Measurements from ENCODE around the gene F2RL3.

The F2RL3 gene

DNA sequence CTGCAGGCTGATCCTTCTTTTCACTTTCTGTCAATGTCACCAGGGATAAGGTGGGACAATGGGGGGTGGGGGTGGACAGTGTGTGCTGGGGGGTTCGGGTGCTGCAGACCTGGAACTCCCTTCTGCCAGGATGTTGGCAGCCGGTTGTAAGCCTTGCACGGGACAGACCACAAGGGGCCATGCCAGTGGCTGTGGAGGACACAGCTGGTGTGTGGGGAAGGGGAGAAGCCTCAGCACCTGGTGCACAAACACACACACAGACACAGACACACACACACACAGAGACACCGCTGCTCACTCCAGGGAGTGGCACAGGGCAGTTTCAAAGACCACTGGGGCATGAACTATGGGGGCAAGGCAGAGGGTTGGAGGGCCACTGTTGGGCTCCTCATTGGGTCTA, 3.6 kb downstream of the F2RL3 start:
- H2AFZ ChIP-seq (ENCODE audit: low read depth), result no peak overlapping the region; the same call in 1 of the 2 replicates
- H3K9ac ChIP-seq, result no peak overlapping the region; the same call in 1 of the 2 replicates
- H3K79me2 ChIP-seq (ENCODE audit: insufficient read depth, low read depth), result 0 out of 2 replicates have a peak, but pooled peaks cover 12% of the 10 kb centered on the region
- TF ChIP-seq, protein P1, sequence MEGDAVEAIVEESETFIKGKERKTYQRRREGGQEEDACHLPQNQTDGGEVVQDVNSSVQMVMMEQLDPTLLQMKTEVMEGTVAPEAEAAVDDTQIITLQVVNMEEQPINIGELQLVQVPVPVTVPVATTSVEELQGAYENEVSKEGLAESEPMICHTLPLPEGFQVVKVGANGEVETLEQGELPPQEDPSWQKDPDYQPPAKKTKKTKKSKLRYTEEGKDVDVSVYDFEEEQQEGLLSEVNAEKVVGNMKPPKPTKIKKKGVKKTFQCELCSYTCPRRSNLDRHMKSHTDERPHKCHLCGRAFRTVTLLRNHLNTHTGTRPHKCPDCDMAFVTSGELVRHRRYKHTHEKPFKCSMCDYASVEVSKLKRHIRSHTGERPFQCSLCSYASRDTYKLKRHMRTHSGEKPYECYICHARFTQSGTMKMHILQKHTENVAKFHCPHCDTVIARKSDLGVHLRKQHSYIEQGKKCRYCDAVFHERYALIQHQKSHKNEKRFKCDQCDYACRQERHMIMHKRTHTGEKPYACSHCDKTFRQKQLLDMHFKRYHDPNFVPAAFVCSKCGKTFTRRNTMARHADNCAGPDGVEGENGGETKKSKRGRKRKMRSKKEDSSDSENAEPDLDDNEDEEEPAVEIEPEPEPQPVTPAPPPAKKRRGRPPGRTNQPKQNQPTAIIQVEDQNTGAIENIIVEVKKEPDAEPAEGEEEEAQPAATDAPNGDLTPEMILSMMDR (conservative IDR thresholded peaks at IDR 0.05; ENCODE audit: low read depth, low read length), result no peak
- H3K4me1 ChIP-seq (ENCODE audit: low read depth, poor library complexity, severe bottlenecking), result peaks cover 70% of the 10 kb centered on the region
- no peaks in the 10 kb centered on the region for H4K20me1 ChIP-seq (ENCODE audit: insufficient read depth)
- peak overlapping the region; percentile 75 for H3K27ac ChIP-seq
- H3K4me3 ChIP-seq (IDR thresholded peaks at IDR 0.05; ENCODE audit: insufficient read depth, low read depth, low read length), result no peak overlapping the region
- no peaks in the 10 kb centered on the region for H3K36me3 ChIP-seq (ENCODE audit: insufficient read depth)
- H3K27me3 ChIP-seq (ENCODE audit: insufficient read depth, low read depth), result no peaks in the 10 kb centered on the region
- peak overlapping the region; percentile 44 for H3K4me2 ChIP-seq

DNA sequence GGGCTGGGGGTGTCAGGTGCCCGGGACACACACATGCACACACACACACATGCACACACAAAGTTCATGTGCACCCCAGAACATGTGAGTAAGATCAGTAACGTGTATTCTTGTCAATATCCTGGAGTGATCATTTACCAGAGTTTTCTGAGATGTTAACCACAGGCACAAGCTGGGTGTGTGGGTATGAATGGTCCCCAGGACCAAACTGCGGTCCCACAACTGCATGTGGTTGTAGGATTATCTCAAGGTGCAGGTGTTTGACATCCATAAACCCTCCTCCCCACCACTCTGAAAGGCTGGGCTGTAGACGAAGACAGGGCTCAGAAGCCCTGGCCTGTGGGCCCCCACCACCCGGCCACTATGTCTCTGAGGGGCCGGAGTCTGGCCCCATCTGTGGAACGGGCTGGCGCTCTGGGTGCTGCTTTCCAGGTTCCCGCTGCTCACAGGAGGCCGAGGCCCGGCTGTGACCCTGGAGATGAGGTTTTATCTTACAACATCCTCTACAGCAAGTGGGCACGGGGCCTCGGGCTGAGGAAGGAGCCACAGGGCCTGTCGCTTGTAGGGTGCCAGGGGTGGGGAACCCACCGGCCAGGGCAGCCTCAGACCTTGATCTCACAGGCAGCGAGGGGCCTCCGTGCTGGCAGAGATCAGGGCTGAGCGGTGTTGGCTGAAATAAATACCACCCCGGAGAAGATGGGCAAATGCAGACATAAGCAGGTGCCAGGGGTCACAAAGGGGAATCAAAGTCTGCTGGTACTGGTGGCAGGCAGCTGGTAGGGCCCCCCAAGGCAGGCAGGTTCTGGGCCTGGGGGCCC, 4.3 kb downstream of the F2RL3 start:
- H3K79me2 ChIP-seq (ENCODE audit: insufficient read depth, low read depth), result 0 out of 2 replicates have a peak, but pooled peaks cover 12% of the 10 kb centered on the region
- H3K36me3 ChIP-seq (ENCODE audit: insufficient read depth), result no peaks in the 10 kb centered on the region
- H3K4me2 ChIP-seq, result peak overlapping the region; percentile 44
- H3K27ac ChIP-seq, result peak overlapping the region; percentile 75
- TF ChIP-seq, protein P1 (conservative IDR thresholded peaks at IDR 0.05; ENCODE audit: low read depth, low read length), result no peak
- peak overlapping the region; percentile 30; the same call in 1 of the 2 replicates for H3K9ac ChIP-seq
- H4K20me1 ChIP-seq (ENCODE audit: insufficient read depth), result no peaks in the 10 kb centered on the region
- H3K4me3 ChIP-seq (IDR thresholded peaks at IDR 0.05; ENCODE audit: insufficient read depth, low read depth, low read length), result no peak overlapping the region
- peaks cover 64% of the 10 kb centered on the region for H3K4me1 ChIP-seq (ENCODE audit: low read depth, poor library complexity, severe bottlenecking)
- H3K27me3 ChIP-seq (ENCODE audit: insufficient read depth, low read depth), result no peaks in the 10 kb centered on the region
- H2AFZ ChIP-seq (ENCODE audit: low read depth), result no peak overlapping the region; the same call in 1 of the 2 replicates

DNA sequence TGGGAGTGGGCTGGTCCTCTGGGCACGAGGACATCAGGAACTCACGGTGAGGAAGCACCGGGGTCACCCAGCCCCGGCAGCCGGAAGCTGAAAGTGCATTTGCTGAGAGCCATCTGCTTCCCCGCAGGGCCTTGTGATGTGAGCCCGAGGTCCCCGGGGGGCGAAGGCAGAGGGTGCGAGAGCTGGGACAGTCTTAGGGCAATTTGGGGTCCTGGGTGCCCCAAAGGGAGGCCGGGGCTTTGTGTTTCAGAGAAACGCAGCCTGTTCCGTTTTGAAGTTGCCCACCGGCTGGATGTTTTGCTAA, 4.8 kb downstream of the F2RL3 start:
- Histone ChIP-seq H3K4me1 (ENCODE audit: low read depth, poor library complexity, severe bottlenecking) (peaks cover 58% of the 10 kb centered on the region), H3K27ac (peak overlapping the region; percentile 75), H3K9ac (peak overlapping the region; percentile 30; the same call in 1 of the 2 replicates), H3K36me3 (ENCODE audit: insufficient read depth) (no peaks in the 10 kb centered on the region), H3K4me2 (peak overlapping the region; percentile 44), H3K79me2 (ENCODE audit: insufficient read depth, low read depth) (0 out of 2 replicates have a peak, but pooled peaks cover 12% of the 10 kb centered on the region), H2AFZ (ENCODE audit: low read depth) (no peak overlapping the region), H3K4me3 (IDR thresholded peaks at IDR 0.05; ENCODE audit: insufficient read depth, low read depth, low read length) (no peak overlapping the region), H4K20me1 (ENCODE audit: insufficient read depth) (no peaks in the 10 kb centered on the region), H3K27me3 (ENCODE audit: insufficient read depth, low read depth) (no peaks in the 10 kb centered on the region)
- TF ChIP-seq, protein P1 (conservative IDR thresholded peaks at IDR 0.05; ENCODE audit: low read depth, low read length), result no peak

DNA sequence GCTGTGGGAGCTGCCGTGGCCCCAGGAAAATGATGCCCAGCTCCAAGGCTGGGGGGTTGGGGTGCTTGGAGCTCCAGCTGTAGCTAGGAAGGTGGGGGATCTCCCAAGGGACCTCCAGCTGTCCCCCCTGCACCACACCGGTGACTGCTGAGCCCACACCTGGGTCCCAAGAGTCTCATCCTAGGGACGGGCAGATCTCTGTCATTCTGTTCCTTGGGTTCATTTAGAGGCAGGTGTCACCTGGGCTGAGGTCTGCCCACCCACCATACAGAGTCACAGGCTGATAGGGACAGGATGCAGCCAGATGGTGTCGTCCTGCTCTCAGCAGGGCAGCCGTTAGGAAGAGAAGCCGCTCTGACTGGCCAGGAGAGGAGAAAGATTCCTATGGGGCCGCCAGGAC, 5.3 kb downstream of the F2RL3 start:
- H3K36me3 ChIP-seq (ENCODE audit: insufficient read depth), result no peaks in the 10 kb centered on the region
- H3K27me3 ChIP-seq (ENCODE audit: insufficient read depth, low read depth), result no peaks in the 10 kb centered on the region
- H3K4me3 ChIP-seq (IDR thresholded peaks at IDR 0.05; ENCODE audit: insufficient read depth, low read depth, low read length), result no peak overlapping the region
- H3K27ac ChIP-seq, result peak overlapping the region; percentile 75; the same call in 1 of the 2 replicates
- H3K79me2 ChIP-seq (ENCODE audit: insufficient read depth, low read depth), result 0 out of 2 replicates have a peak, but pooled peaks cover 12% of the 10 kb centered on the region
- H3K4me2 ChIP-seq, result peak overlapping the region; percentile 44
- peaks cover 54% of the 10 kb centered on the region for H3K4me1 ChIP-seq (ENCODE audit: low read depth, poor library complexity, severe bottlenecking)
- H4K20me1 ChIP-seq (ENCODE audit: insufficient read depth), result no peaks in the 10 kb centered on the region
- TF ChIP-seq, protein P1 (conservative IDR thresholded peaks at IDR 0.05; ENCODE audit: low read depth, low read length), result no peak
- H3K9ac ChIP-seq, result no peak overlapping the region
- no peak overlapping the region for H2AFZ ChIP-seq (ENCODE audit: low read depth)
